HL-60 (cell line): ENCODE measurements around the gene DIAPH2.

ENCODE experiments used
- REST ChIP-seq: IDR thresholded peaks from 2 replicates; pipeline ENCODE4 v1.6.1; 2012; ENCODE audit warnings: low read depth; ENCODE audit not compliant: insufficient replicate concordance
- TF ChIP-seq, protein P1 (sequence below): IDR thresholded peaks from one replicate; pipeline ENCODE4 v1.5.1; 2011; ENCODE audit warnings: low read length, control low read depth, inconsistent platforms; ENCODE audit not compliant: insufficient read depth

- TF ChIP-seq, protein P1, sequence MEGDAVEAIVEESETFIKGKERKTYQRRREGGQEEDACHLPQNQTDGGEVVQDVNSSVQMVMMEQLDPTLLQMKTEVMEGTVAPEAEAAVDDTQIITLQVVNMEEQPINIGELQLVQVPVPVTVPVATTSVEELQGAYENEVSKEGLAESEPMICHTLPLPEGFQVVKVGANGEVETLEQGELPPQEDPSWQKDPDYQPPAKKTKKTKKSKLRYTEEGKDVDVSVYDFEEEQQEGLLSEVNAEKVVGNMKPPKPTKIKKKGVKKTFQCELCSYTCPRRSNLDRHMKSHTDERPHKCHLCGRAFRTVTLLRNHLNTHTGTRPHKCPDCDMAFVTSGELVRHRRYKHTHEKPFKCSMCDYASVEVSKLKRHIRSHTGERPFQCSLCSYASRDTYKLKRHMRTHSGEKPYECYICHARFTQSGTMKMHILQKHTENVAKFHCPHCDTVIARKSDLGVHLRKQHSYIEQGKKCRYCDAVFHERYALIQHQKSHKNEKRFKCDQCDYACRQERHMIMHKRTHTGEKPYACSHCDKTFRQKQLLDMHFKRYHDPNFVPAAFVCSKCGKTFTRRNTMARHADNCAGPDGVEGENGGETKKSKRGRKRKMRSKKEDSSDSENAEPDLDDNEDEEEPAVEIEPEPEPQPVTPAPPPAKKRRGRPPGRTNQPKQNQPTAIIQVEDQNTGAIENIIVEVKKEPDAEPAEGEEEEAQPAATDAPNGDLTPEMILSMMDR = no peak
- TF ChIP-seq REST = no peak
Observed at GRCh38 chrX:97628326-97628725, 943.7 kb downstream of the DIAPH2 start.
